HPDE6-E6E7 (cell line): ENCODE measurements around the gene PUDP.
"Not testable (repeated sequence)": the region's sequence is repeated elsewhere in the genome, so short reads cannot be mapped to it uniquely, and the experiment has no call there.

Experiments
- DNase-seq: peaks from one replicate; pipeline ENCODE4 v3.0.0; 2011; ENCODE audit warnings: missing footprints; ENCODE audit errors: extremely low spot score

PUDP gene

GRCh38 chrX:7043796-7044433, 104.0 kb downstream of the PUDP start:
- not testable (repeated sequence) for DNase-seq

- DNase-seq = no peak
Measured at GRCh38 chrX:7028246-7028645, 119.7 kb downstream of the PUDP start.

GRCh38 chrX:7027071-7027470, 120.9 kb downstream of the PUDP start:
- no peak for DNase-seq

GRCh38 chrX:7026365-7026764, 121.6 kb downstream of the PUDP start:
- not testable (repeated sequence) for DNase-seq

GRCh38 chrX:7025471-7025870, 122.5 kb downstream of the PUDP start:
- DNase-seq = no peak

GRCh38 chrX:7024850-7025249, 123.1 kb downstream of the PUDP start:
- DNase-seq = no peak

GRCh38 chrX:7022996-7023395, 125.0 kb downstream of the PUDP start:
- not testable (repeated sequence) for DNase-seq

- no peak for DNase-seq
Measured at GRCh38 chrX:7021991-7022390, 126.0 kb downstream of the PUDP start.

GRCh38 chrX:7019555-7019954, 128.4 kb downstream of the PUDP start:
- DNase-seq = no peak

GRCh38 chrX:7012262-7012834, 135.6 kb downstream of the PUDP start:
- DNase-seq = not testable (repeated sequence)

- DNase-seq = not testable (repeated sequence)
Measured at GRCh38 chrX:7010897-7011296, 137.1 kb downstream of the PUDP start.

GRCh38 chrX:7007328-7007727, 140.6 kb downstream of the PUDP start:
- not testable (repeated sequence) for DNase-seq
